ENCODE data around the gene TPP2.

GRCh38 chr13:102679449-102680132, 82.8 kb downstream of the TPP2 start:
- TF ChIP-seq POLR2A (IDR thresholded peaks at IDR 0.05) (no peak), CTCF (IDR thresholded peaks at IDR 0.05) (no peak)

Measured in testis (tissue), 2 donors.